Caco-2 (cell line): Measurements from ENCODE around the gene TNS1. TPM values are rescaled to one million over a fixed set of nuclear protein-coding genes. Genes with fewer than 3 reads are reported as not detected.

ENCODE experiments used
- BruUV-seq: library from RNA; stranded (reverse); fragments of 400-500 nt; replicated peaks from 2 replicates; lab custom pipeline; 2021; lab: Mats Ljungman, UMichigan
- CTCF ChIA-PET: fragments of 300-600 bp; sonication (Branson Sonifier 250); formaldehyde crosslinking; loops from one replicate; lab custom pipeline; 2022; ENCODE audit warnings: antibody characterized with exemption; lab: Charles Lee
- POLR2A ChIA-PET: fragments of 300-600 bp; sonication (Branson Sonifier 250); formaldehyde crosslinking; loops from one replicate; lab custom pipeline; 2022; ENCODE audit warnings: antibody characterized with exemption; lab: Charles Lee
- DNase-seq, 2 experiments: peaks; one replicate each; pipeline versions ENCODE4 v3.0.0 to v3.0.0-alpha.2; 2020 to 2022
- H3K27me3 ChIP-seq: replicated peaks from 2 replicates; pipeline ENCODE4 v1.6.0; 2011; ENCODE audit warnings: low read length; ENCODE audit not compliant: control insufficient read depth, insufficient read depth
- H3K36me3 ChIP-seq: 2 replicates; pipeline ENCODE4 v1.5.1; 2011; ENCODE audit warnings: low read length; ENCODE audit not compliant: control insufficient read depth, insufficient read depth
- H3K4me1 ChIP-seq: fragments of 250-450 bp; sonication (Bioruptor Pico); 2 replicates; pipeline ENCODE4 v1.5.1; 2020; ENCODE audit warnings: mild to moderate bottlenecking
- H3K4me3 ChIP-seq: 2 replicates; pipeline ENCODE4 v1.5.1; 2011; ENCODE audit warnings: low read depth, mild to moderate bottlenecking, control low read depth, low read length
- H3K9me3 ChIP-seq: fragments of 250-450 bp; sonication (Bioruptor Pico); 2 replicates; pipeline ENCODE4 v1.5.1; 2020; ENCODE audit warnings: mild to moderate bottlenecking, moderate library complexity
- H3K27ac Mint-ChIP-seq: one replicate; pipeline ENCODE4 v1.8.0; 2022; ENCODE audit warnings: mixed read lengths; ENCODE audit not compliant: unreplicated experiment
- H3K27me3 Mint-ChIP-seq: one replicate; pipeline ENCODE4 v1.8.0; 2022; ENCODE audit warnings: mixed read lengths; ENCODE audit not compliant: insufficient read depth, unreplicated experiment
- H3K36me3 Mint-ChIP-seq: one replicate; pipeline ENCODE4 v1.8.0; 2022; ENCODE audit warnings: mild to moderate bottlenecking, mixed read lengths; ENCODE audit not compliant: insufficient read depth, unreplicated experiment
- H3K4me1 Mint-ChIP-seq: one replicate; pipeline ENCODE4 v1.8.0; 2022; ENCODE audit warnings: low read depth, mixed read lengths; ENCODE audit not compliant: unreplicated experiment
- H3K4me3 Mint-ChIP-seq: one replicate; pipeline ENCODE4 v1.8.0; 2022; ENCODE audit warnings: mild to moderate bottlenecking, moderate library complexity, mixed read lengths; ENCODE audit not compliant: unreplicated experiment
- H3K9me3 Mint-ChIP-seq: one replicate; pipeline ENCODE4 v1.8.0; 2022; ENCODE audit warnings: mixed read lengths; ENCODE audit not compliant: unreplicated experiment
- CTCF ChIP-seq, 2 experiments: fragments of 200-600 bp in 1 of 2; IDR thresholded peaks; 1 replicate in 1 of 2; 2 replicates in 1 of 2; pipeline versions ENCODE4 v1.5.1 to v1.8.0; 2011 to 2022; ENCODE audit warnings: antibody characterized with exemption in 1 of 2, control low read depth in 1 of 2, inconsistent platforms in 1 of 2, low read depth in 1 of 2, low read length in 1 of 2, mild to moderate bottlenecking in 1 of 2, moderate library complexity in 1 of 2; ENCODE audit not compliant: insufficient read depth in 1 of 2, severe bottlenecking in 1 of 2, unreplicated experiment in 1 of 2
- intact Hi-C: fragments of 100-400 bp; cut with micrococcal nuclease; formaldehyde crosslinking; loops from one replicate; pipeline ENCODE4 v1.10.0; 2022; ENCODE audit not compliant: unreplicated experiment
- total RNA-seq: library from RNA; stranded (reverse); gene quantifications from 2 replicates; pipeline ENCODE4 v1.2.3, GENCODE V29; 2022

The TNS1 gene
- total RNA-seq, 1 experiment from 2014 or later = 16.1 TPM

- H3K36me3 Mint-ChIP-seq = no peaks in the 10 kb centered on the region
- ChIA-PET CTCF (interaction anchor here (0.8 to 0.9 kb wide), 2 partner anchors 12 to 1008 kb away, joined by 4 to 5 read pairs; partner anchors contain the start of gene CYP27A1), POLR2A (no interaction called here)
- Histone ChIP-seq H3K4me3 (no peak overlapping the region), H3K36me3 (no peaks in the 10 kb centered on the region), H3K27me3 (no peaks in the 10 kb centered on the region; the same call in 1 of the 2 replicates), H3K9me3 (peaks cover 4% of the 10 kb centered on the region; the same call in 1 of the 2 replicates), H3K4me1 (no peaks in the 10 kb centered on the region)
- no peak for DNase-seq
- H3K4me1 Mint-ChIP-seq = no peaks in the 10 kb centered on the region
- no TSS peak for BruUV-seq
- peaks cover 24% of the 10 kb centered on the region for H3K27me3 Mint-ChIP-seq
- H3K9me3 Mint-ChIP-seq = peaks cover 9% of the 10 kb centered on the region
- intact Hi-C loops = no loop called here
- no peak for TF ChIP-seq CTCF (IDR thresholded peaks at IDR 0.05; ENCODE audit: insufficient read depth in 1 of 2, low read depth in 1 of 2, low read length in 1 of 2, severe bottlenecking in 1 of 2, unreplicated experiment in 1 of 2)
- H3K27ac Mint-ChIP-seq = no peak overlapping the region
- H3K4me3 Mint-ChIP-seq = no peak overlapping the region
Measured at GRCh38 chr2:217774232-217774631, 228.6 kb downstream of the TNS1 start.

DNA sequence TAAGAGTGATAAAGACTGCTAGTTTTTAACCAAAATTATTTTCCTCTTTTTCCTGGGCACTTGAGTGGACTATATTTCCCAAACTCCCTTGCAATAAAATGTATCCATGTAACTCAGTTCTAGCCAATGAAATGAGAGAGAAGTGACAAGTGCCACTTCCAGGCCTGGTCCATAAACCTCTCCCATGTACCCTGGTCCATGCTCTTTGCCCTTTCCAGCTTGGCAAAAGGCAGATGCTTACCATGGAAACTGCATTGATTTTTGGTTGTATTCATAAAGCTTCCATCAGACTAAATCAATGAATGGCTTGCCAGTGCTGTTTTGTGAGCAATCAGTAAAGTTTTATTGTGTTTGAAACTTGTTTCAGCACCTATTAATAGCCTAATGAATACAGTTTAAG lies 229.3 kb downstream of the TNS1 start:
- Mint-ChIP-seq H3K4me1 (no peaks in the 10 kb centered on the region), H3K36me3 (no peaks in the 10 kb centered on the region), H3K27me3 (peaks cover 25% of the 10 kb centered on the region), H3K27ac (no peak overlapping the region), H3K9me3 (peaks cover 9% of the 10 kb centered on the region), H3K4me3 (no peak overlapping the region)
- CTCF ChIA-PET = no interaction called here
- no peaks in the 10 kb centered on the region; the same call in 1 of the 2 replicates for H3K27me3 ChIP-seq
- no peaks in the 10 kb centered on the region for H3K4me1 ChIP-seq
- H3K9me3 ChIP-seq = peaks cover 4% of the 10 kb centered on the region; the same call in 1 of the 2 replicates
- no peak for DNase-seq
- no peak overlapping the region for H3K4me3 ChIP-seq
- BruUV-seq = no TSS peak
- TF ChIP-seq CTCF (IDR thresholded peaks at IDR 0.05; ENCODE audit: insufficient read depth in 1 of 2, low read depth in 1 of 2, low read length in 1 of 2, severe bottlenecking in 1 of 2, unreplicated experiment in 1 of 2) = no peak
- intact Hi-C loops = no loop called here
- H3K36me3 ChIP-seq = no peaks in the 10 kb centered on the region
- POLR2A ChIA-PET = no interaction called here

GRCh38 chr2:217766356-217766755 lies 236.4 kb downstream of the TNS1 start:
- H3K36me3 Mint-ChIP-seq = no peaks in the 10 kb centered on the region
- no peak overlapping the region for H3K4me3 Mint-ChIP-seq
- Histone ChIP-seq H3K36me3 (no peaks in the 10 kb centered on the region), H3K4me1 (no peaks in the 10 kb centered on the region), H3K27me3 (no peaks in the 10 kb centered on the region), H3K9me3 (peaks cover 22% of the 10 kb centered on the region), H3K4me3 (no peak overlapping the region)
- peaks cover 25% of the 10 kb centered on the region for H3K9me3 Mint-ChIP-seq
- TF ChIP-seq CTCF (IDR thresholded peaks at IDR 0.05; ENCODE audit: insufficient read depth in 1 of 2, low read depth in 1 of 2, low read length in 1 of 2, severe bottlenecking in 1 of 2, unreplicated experiment in 1 of 2) = no peak
- BruUV-seq = no TSS peak
- no peaks in the 10 kb centered on the region for H3K4me1 Mint-ChIP-seq
- no peak for DNase-seq
- POLR2A ChIA-PET = no interaction called here
- intact Hi-C loops = no loop called here
- CTCF ChIA-PET = no interaction called here
- H3K27ac Mint-ChIP-seq = no peak overlapping the region
- H3K27me3 Mint-ChIP-seq = peaks cover 22% of the 10 kb centered on the region
